DMS79 (cell line): ENCODE data around the gene EME1.
"Not testable (repeated sequence)": the region's sequence is repeated elsewhere in the genome, so short reads cannot be mapped to it uniquely, and the experiment has no call there.

Source experiments
- DNase-seq: peaks from one replicate; lab custom pipeline; 2025; lab: John Stamatoyannopoulos, UW

The EME1 gene, protein sequence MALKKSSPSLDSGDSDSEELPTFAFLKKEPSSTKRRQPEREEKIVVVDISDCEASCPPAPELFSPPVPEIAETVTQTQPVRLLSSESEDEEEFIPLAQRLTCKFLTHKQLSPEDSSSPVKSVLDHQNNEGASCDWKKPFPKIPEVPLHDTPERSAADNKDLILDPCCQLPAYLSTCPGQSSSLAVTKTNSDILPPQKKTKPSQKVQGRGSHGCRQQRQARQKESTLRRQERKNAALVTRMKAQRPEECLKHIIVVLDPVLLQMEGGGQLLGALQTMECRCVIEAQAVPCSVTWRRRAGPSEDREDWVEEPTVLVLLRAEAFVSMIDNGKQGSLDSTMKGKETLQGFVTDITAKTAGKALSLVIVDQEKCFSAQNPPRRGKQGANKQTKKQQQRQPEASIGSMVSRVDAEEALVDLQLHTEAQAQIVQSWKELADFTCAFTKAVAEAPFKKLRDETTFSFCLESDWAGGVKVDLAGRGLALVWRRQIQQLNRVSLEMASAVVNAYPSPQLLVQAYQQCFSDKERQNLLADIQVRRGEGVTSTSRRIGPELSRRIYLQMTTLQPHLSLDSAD

DNA sequence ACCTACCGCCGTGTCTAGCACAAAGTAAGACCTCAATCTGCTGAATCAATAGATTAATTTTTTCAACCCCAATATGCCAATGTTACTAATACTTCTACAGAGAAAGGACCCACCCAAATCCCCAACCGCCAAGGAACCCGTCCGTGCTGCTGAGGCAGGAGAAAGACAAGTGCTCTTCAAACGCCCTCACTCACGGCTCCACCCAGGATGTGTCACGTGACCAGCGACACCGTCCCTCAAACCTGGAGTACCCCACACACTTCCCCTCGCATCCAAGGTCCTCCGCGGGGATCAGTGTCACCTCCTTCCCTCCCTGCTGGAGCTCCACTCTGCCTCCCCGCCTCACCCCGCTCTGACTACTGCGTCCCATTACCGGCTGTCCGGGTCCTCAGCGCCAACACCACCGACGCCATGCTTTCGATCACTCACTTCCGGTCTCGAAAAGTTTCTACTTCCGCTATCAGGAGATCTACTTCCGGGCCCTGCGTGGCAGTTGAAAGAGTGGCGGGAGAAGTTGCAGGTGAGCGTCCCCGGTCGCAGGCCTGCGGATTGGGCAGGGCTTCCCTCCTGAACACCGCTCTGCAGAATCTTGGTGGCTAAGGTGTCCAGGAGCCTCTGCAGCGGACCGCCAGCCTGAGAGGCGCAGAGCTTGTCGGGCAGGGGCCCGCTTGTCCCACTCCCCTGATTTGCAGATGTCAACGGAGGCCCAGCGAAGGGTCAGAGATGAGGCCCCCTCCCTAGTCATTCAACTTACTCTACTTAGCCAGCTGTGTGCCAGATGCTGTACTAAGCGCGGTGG, at the start of gene EME1, which contains the start of gene MRPL27:
Gene EME1 (plus strand): TSS at position 472 of the 799 bp plus-strand sequence. CDS start 1,980 bp downstream, outside the sequence.
Gene MRPL27 (minus strand): TSS at position 427 of the 799 bp plus-strand sequence. CDS start 14 bp downstream, at position 413.
- DNase-seq: peak; percentile 90

DNA sequence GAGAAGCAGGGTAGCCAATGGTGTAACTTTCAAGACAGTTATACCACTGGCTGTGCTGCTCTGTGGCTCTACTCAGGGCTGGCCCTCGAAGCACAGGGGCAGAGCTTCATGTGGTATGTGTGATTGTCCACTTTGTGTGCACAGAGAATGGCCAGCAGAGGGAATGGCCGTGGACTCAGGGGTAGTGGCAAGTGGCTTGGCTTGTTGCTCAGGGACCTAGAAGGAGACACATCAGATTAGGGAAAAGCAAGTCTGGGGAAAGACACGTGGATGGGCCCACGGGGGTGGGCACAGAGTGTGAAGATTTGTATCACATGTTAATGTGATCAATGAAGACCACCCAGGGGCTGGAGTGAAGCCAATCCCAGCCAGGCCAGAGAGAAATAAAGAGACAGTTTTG, 47.1 kb upstream of the EME1 start:
- DNase-seq: no peak

DNA sequence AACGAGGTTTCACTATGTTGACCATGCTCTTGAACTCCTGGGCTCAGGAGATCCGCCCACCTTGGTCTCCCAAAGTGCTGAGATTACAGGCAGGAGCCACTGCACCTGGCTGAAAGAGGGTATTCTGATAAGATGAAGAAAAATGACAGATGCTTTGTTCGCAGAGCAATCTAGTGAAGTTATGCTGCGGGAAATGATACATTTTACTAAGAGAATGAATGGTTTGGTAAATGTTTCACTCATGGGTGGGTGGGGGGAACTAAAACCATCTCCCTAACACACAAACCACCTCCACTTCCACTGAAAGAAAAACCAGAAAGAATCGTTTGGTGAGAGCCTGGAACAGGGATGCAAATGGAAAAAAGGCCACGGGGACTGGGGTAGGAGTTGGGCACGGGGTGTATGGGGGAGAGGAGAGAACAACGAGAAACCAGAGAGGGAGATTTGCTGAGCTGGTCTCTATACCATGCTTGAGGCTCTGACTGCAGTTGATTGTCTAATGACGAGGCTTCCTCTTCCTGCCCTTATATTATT, 46.1 kb upstream of the EME1 start:
- DNase-seq: no peak

DNA sequence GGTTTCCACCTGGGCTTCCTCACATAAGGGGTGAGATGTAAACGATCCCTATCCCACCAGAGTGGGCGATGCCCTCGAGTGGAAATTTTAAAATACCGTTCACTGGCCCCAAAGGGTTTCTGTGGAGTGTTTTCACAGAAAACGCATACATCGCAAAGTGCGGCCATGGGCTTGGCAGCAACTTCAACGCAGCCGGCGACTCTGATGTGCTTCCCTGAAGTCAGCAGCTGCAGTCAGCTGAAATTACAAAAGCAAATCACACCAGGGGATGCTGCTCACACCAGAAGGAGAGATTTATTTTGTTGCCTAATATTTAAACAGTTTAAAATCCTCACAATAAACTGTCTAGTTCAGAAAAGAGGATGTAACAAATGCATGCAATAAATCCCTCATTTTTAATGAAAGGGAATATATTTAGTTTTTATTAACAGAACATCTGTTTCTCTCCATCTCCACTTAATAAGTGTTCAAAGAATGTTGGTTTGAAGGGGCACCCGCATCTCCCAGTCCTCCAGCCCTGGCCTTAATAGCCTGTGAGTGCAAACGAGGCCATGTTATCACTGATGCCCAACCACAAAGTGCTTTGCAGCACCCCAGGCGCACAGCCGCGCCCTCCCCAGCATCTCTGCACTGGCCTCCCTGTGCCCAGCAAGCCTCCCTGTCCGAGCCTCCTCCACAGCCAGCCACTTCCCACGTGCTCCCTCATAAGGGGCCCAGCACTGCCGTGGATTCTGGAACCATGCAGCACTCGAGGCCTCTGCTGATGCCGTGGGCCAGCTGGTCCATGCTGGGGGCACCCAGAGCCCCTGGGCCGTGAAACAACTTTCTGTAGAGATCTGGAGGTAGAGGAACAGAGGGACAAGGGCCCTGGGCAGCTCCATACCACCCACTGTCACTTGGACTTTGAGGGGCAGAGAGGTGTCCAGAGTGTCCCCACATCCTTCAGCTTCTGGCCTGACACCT, 44.4 kb upstream of the EME1 start:
- no peak for DNase-seq

DNA sequence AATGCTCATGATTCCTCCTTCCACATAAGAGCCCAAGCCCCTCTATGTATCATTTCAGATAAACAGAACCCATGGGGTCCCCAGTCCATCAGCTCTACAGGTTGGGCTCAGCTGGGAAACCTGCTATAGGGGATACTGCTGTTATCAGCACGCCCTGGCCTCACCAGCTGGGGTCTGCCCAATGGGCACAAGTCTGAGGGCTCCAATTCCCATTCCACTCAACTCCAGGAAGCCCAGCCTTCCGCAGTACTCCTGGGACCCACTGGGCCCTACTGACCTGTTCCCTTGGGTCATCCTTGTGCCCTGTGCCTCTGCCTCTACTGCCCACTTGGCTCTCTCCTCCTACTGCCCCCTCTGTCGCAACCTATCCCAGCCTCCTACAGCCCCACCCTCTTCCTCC, 43.3 kb upstream of the EME1 start:
- no peak for DNase-seq

DNA sequence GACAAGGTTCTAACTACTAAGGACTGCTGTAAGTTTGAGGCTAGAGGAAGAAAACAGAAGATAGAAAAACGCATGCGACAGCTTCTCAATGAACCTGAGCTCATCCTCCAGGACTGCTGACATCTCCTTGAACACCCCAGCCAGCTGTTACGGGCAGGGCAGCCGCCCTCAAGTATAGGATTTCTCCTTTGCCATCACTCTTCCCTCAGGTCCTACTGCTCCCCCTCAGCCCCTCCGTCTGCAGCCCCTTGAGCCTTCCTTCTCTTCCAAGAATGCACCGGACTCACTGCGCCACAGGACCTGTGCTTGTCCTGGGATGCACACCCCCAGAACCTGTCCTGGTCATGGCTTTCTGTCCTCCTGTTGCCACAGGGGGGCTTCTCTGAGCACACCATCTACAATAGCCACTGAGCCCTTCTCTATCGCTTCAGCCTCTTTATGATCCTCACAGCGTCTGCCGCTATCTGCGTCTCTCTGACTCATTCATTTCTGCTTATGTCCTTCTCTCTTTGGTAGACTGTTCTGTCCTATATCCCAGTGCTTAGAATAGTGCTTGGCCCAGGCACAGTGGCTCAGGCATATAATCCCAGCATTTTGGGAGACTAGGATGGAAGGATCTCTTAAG, 42.8 kb upstream of the EME1 start:
- DNase-seq: no peak

DNA sequence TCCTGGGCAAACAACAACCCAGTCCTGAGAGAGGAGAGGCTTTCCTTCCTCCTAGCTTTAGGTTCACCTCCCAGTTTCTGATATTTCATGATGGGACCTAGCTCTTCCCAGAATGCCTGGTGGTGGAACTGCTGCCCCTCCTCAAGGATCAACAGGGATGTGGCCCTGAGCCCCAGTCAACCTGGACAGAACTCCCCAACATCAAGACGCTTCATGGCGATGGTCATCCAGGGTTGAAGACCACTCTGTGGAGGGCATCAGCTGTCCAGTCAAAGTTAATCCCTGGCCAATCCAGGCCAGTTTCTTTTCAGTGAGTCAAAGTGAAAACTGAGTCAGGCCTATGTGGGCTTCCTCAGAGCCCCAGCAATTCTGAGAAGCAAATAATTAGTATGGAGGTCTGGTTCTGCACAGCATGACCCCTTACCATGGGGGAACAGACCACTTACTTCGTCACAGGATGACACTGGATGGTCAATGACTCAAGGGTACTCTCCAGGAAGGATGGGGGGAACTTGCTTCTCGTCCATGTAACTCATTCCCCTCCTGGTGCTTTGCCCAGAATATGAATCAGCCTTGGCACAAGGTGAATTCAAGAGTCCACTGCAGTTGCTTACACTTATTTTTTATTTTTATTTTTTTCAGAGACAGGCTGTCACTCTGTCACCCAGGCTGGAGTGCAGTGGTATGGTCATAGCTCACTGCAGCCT, 41.8 kb upstream of the EME1 start:
- DNase-seq: no peak

DNA sequence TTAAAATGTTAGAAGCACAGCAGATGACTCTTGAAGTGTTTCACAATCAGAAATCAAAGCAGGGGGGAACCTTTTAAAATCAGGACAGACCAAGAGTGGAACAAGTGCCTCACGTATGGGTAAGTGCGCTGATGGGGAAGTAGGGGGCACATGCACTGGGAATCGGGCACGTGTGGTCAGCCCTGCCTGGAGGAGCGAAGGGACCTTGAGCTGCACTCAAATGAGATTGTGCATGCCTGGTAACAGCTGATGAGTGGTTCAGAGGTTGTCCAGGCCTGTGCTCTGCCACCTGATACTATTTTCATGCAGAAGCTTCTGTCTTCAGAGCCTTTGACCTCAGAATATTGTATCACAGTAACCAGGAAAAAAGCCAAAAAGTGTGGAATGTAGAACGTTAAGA, 40.8 kb upstream of the EME1 start:
- DNase-seq: no peak

DNA sequence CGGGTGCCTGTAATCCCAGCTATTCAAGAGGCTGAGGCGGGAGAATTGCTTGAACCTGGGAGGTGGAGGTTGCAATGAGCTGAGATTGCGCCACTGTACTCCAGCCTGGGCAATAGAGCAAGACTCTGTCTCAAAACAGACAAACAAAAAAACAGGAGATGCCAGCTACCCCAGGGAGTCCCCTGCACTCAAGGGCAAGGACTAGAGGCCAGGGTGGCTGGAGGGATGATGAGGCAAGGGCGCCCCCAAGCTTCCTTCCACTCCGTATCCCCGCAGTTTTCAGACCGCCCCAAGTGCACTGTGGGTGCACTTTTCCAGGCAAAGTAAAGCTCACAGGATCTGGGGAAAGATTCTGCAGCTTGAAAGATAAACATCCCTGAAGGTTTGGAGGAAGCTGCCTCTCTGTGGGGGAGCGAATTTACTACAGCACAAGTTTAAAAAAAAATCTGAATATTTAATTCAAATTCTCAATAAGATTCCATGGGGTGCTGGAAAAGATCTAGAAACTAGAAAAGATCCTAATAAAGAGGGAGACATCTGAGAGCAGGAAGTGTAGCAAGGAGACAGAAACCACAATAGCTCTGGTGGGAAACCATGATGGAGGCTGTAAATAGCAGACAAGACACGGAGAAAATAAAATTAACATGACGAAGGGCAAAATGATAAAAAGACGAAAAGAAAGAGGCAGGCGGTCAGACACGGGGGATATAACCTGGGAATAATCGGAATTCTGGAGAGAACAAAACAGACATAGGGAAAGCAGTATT, 39.6 kb upstream of the EME1 start:
- DNase-seq: not testable (repeated sequence)

DNA sequence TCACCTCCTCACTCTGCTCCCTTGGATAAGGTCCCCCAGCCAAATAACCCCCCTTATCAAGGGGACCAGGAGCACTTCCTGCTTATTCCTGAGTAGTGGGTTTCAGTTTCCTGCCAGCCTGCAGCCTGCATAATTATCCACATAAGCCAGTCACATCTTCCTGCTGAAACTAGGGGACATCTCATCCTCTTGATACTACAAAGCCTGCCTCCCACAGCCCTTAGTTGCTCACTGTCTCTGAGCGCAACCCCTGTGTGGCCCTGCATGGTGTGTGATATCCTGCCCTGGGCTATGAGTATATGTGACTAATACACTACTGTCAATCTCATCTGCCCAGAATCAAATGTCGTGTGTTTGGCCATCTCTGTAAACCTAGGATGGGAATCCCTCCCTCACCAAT, 35.1 kb upstream of the EME1 start:
- DNase-seq: no peak

DNA sequence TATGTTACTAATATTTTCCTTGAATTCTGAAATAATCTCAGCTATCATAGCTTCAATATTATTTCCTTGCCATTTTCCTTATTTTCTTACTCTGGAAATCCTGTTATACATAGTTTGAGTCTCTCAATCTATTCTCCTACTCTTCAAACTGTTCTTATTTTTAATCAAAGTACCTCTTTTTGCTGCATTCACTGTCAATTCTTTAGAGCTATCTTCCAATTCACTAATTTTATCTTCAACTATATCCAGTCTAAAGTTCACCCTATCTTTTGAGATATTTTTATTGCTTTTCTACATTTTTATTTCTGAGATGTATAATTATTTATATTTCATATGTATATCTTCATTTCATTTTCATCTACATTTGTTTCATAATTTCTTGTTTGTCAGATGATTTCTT, 34.4 kb upstream of the EME1 start:
- DNase-seq: no peak

DNA sequence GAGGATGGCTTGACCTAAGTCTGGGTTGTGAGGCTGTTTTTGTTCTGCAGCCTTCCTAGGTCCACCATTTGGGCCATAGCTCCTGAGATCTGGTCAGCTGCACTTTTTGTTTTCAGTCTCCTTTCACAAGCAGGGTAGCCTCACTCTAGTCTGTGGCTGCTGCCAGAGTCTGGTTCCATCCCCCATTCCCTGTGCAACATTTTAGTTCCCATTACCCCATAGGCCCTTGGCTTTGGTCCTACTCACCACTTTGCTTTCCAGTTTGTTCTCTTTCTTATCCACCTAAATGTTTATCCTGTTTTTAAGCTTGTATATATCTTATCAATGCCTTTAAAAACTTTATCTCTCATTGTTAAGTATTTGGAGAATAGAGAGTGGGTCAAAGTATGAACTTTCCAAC, 33.6 kb upstream of the EME1 start:
- no peak for DNase-seq

DNA sequence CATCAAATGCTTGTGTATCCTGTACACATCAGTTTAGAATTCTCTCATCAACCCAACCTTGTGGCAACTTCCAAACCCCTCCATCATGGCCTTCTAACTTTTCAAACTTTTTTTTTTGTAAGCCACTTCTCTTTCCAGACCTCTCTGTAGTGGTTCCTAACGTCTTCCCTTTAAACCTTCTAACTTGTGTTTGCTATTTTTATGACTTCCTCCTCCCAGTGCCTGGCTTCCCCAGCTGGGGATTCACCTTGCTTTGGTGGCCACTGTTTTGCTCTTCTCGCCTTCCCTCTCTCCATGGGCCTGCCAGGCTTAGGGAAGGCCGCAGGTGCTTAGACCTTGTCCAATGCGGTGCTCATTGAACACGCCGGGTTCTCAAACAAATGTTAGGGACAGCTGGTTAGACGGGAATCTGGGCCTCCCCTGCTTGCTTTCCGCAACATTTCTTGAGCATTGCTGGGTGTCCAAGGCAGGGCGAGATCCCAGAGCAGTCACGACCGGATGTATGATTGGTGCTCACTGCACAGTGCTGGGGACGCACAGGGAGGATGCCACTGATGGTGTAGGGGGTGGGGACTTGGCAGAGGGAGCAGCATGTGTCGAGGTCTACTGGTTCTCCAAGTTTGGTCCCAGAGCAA, 28.2 kb upstream of the EME1 start:
- DNase-seq: no peak

DNA sequence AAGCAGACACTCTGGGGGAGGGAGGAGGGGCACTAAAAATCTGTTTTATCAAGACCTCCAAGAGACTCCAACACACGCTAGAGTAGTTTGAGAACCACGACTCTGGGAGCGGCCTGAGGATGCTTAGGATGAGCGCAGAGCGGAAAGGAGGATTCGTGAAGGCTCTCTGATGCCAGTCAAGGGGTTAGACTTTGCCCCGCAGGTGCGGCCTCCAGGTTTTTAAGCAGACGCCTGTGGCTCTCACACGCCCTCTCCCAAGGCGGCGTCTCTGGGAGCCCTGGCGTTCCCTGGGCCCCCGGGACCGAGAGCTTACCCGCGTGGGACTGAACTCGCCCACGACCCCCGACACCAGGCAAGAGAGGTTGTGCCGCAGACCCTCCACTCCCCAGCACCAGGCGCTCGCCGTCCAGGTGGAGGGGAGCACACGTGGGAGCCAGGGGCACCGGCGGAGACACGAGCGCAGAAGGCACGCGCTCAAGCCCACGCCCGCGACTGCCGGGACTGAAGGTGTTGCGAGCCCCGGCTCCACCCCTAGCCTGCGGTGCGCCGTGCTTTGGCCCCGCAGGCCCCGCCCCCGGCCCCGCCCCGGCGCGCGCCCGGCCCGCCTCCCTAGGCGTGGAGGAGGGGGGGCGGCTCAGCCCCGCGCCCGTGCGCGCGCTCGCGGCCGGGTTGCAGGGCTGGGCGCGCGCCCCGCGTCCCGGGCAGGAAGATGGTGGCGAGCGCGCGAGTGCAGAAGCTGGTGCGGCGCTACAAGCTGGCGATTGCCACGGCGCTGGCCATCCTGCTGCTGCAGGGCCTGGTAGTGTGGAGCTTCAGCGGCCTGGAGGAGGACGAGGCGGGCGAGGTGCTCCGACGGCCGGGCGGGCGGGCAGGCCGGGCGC, 27.4 kb upstream of the EME1 start, which contains the start of gene XYLT2:
Gene XYLT2 (plus strand): TSS at position 695 of the 881 bp plus-strand sequence. CDS start 15 bp downstream, at position 710.
- DNase-seq: peak; percentile 31

DNA sequence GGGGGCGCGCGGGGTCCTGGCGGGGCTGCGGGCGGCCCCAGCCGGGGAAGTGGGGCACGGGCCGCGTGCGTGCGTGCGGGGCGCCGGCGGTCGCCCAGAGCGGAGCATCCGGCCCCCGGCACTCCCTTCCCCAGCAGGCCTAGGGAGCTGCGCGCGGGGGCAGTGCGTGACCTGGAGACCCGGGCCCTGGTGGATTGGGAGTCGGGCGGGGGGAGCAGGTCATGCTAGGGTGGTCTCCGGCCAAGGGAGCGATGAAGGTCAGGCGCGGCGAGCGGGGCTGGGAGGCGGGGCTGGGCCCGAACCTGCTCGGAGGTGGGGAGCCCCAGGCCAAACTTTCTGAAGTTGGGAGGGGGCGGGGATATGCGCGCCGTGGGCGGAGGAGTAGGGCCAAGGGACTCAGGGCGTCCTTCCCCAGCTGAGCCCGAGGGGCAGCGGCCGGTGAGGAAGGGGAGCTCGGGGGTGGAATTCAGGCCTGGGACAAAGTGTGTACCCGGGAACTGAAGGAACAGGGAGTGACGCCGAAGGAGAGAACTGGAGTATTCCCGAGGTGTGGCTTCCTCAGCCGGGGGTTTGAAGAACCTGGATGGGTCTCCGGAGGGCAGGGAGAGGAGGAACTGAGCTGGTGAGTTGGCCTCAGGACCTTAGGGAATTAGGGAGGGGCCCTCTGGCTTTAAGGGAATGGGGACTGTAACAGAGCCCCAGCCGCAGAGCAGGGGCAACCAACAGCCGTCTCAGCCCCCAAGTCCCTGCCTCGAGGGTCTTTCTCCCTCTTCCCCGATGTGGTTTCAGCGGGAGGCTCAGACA, 26.5 kb upstream of the EME1 start:
- no peak for DNase-seq

DNA sequence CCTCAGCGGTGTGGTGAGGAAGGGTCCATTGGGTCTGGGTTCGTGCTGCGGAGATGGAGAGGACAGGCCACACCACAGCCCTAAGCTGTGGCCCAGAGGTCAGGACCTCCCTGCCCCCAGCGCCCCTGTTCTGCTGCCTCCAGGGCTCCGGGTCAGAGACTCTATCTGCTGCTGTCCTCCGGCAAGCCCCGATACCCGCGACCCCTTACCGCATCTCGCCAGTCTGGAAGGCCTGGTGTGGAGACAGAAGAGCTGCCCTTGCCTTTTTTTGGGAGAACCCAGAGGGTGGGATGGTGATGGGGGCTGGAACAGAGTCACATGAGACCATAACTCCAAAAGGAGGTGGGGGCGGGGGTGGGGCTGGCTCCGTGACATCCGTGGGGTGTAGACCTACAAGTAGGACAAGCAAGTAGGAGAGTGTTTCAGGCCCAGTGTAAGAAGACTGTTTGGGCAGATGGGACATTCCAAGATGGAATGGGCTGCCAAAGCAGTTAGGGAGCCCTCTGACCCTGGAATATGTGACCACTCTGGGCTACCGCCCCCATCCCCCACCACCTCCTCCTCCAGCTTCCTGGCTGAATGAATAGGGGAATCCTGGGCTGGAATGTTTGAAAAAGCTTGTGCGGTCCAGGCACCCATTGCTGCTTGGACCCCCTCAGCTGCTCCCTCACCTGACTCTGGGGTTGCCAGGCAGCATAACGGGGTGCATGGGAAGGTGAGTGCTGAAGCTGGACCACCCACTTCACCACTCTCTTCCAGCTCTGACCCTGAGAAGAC, 25.7 kb upstream of the EME1 start:
- no peak for DNase-seq
